HepG2 (cell line): Measurements from ENCODE around the gene ZFAND6. TPM values are rescaled to one million over a fixed set of nuclear protein-coding genes. Genes with fewer than 3 reads are reported as not detected.

Source experiments
- ATAC-seq: fragments of 200-7000 bp; cut with Tn5 transposase; 3 replicates; pipeline ENCODE4 v1.9.1; 2020; ENCODE audit warnings: mild to moderate bottlenecking, moderate library complexity
- BruUV-seq: library from RNA; stranded (reverse); fragments of 400-500 nt; replicated peaks from 2 replicates; lab custom pipeline; 2021; lab: Mats Ljungman, UMichigan
- CTCF ChIA-PET: fragments of 300-600 bp; formaldehyde crosslinking; extraction: SDS; loops from one replicate; lab custom pipeline; 2021; ENCODE audit warnings: low total read pairs, inconsistent platforms, low intra/inter-chr PET ratio; lab: Yijun Ruan, JAX
- POLR2A ChIA-PET: fragments of 350-600 bp; sonication (Branson Sonifier 250); formaldehyde crosslinking; loops from one replicate; lab custom pipeline; 2020; ENCODE audit warnings: antibody characterized with exemption, inconsistent platforms; lab: Yijun Ruan, JAX
- DNase-seq: peaks from one replicate; pipeline ENCODE4 v3.0.0-alpha.2; 2015; ENCODE audit warnings: low spot score
- FAIRE-seq: peaks from 3 replicates; lab custom pipeline; 2011; peaks lifted over from hg19 to GRCh38; lab: Jason Lieb, UNC
- H2AFZ ChIP-seq: one replicate; pipeline ENCODE4 v1.6.1; 2011; ENCODE audit warnings: low read length, inconsistent platforms
- H3K27ac ChIP-seq: fragments of 300-600 bp; 3 replicates; pipeline ENCODE4 v1.8.0; 2011; ENCODE audit warnings: mixed run types, mild to moderate bottlenecking, mixed read lengths, low read length, inconsistent platforms; ENCODE audit not compliant: insufficient read depth; ENCODE audit errors: extremely low read length
- H3K27me3 ChIP-seq, 2 experiments: fragments of 200-600 bp in 1 of 2; 2 replicates in 1 of 2; 3 replicates in 1 of 2; pipeline versions ENCODE4 v1.6.0 to v1.8.0; 2011; ENCODE audit warnings: low read length in 2 of 2, mild to moderate bottlenecking in 2 of 2, moderate library complexity in 2 of 2, inconsistent platforms in 1 of 2; ENCODE audit not compliant: insufficient read depth in 2 of 2, control insufficient read depth in 1 of 2
- H3K36me3 ChIP-seq, 2 experiments: fragments of 200-600 bp in 1 of 2; replicated peaks in 1 of 2; 2 replicates in 1 of 2; 3 replicates in 1 of 2; pipeline versions ENCODE4 v1.5.1 to v1.8.0; 2011; ENCODE audit warnings: low read length in 2 of 2, inconsistent platforms in 1 of 2; ENCODE audit not compliant: insufficient read depth in 2 of 2, control insufficient read depth in 1 of 2
- H3K4me1 ChIP-seq: 2 replicates; pipeline ENCODE4 v1.5.1; 2012; ENCODE audit warnings: low read length, inconsistent platforms; ENCODE audit not compliant: insufficient read depth
- H3K4me2 ChIP-seq: 2 replicates; pipeline ENCODE4 v1.6.0; 2011; ENCODE audit warnings: low read depth, low read length, inconsistent platforms
- H3K4me3 ChIP-seq, 3 experiments: fragments of 200-600 bp in 1 of 3; sonication (generic), shearing (Covaris generic) in 1 of 3; replicated peaks in 1 of 3; 2 replicates each; pipeline ENCODE4 v1.5.1; 2011 to 2016; ENCODE audit warnings: low read length in 3 of 3, inconsistent platforms in 2 of 3, low read depth in 2 of 3, mild to moderate bottlenecking in 2 of 3, control low read depth in 1 of 3, mixed read lengths in 1 of 3; ENCODE audit not compliant: insufficient read depth in 1 of 3
- H3K79me2 ChIP-seq: one replicate; pipeline ENCODE4 v1.6.1; 2011; ENCODE audit warnings: low read length, inconsistent platforms; ENCODE audit not compliant: insufficient read depth
- H3K9ac ChIP-seq: 2 replicates; pipeline ENCODE4 v1.6.0; 2011; ENCODE audit warnings: mild to moderate bottlenecking, low read depth, low read length, inconsistent platforms; ENCODE audit not compliant: insufficient read depth
- H3K9me3 ChIP-seq: 2 replicates; pipeline ENCODE4 v1.5.1; 2012; ENCODE audit warnings: mild to moderate bottlenecking, low read length
- H4K20me1 ChIP-seq: 2 replicates; pipeline ENCODE4 v1.6.0; 2011; ENCODE audit warnings: inconsistent platforms, mild to moderate bottlenecking, low read length, moderate library complexity; ENCODE audit not compliant: insufficient read depth
- KDM6A ChIP-seq: IDR thresholded peaks from 2 replicates; pipeline ENCODE4 v1.6.1; 2016; ENCODE audit warnings: low read depth
- RFXANK ChIP-seq: IDR thresholded peaks from 2 replicates; pipeline ENCODE4 v1.6.1; 2016
- STAG1 ChIP-seq: sonication (generic); formaldehyde crosslinking; IDR thresholded peaks from 2 replicates; pipeline ENCODE4 v1.4.0; 2020; ENCODE audit warnings: missing genetic modification reagents
- ZNF570 ChIP-seq: sonication (generic); formaldehyde crosslinking; IDR thresholded peaks from 2 replicates; pipeline ENCODE4 v1.4.0; 2020; ENCODE audit warnings: mild to moderate bottlenecking, missing genetic modification reagents, borderline replicate concordance
- WGBS: methylation state at CpG from one replicate; pipeline ENCODE4 v1.1.6; 2017; ENCODE audit warnings: low lambda C conversion rate; 5-methylcytosine and 5-hydroxymethylcytosine counted together
- in situ Hi-C: cut with HindIII; loops from 2 replicates; pipeline ENCODE4 v1.10.0; 2017; ENCODE audit warnings: low pct_unique_long_range_greater_than_20kb; ENCODE audit not compliant: extremely low pct_ligation_motif_present
- intact Hi-C: fragments of 100-400 bp; cut with micrococcal nuclease; formaldehyde crosslinking; loops from one replicate; pipeline ENCODE4 v1.10.0; 2022; ENCODE audit not compliant: unreplicated experiment
- polyA plus RNA-seq, 8 experiments: library from polyadenylated mRNA; depleted of rRNA in 3 of 8; stranded (reverse) in 7 of 8; unstranded in 1 of 8; fragments of >200 nt; fragmentation: Illumina TruSeq in 4 of 8; extraction: Trizol in 4 of 8; gene quantifications; 2 replicates each; pipeline versions ENCODE4 v1.2.1 to v1.2.3, GENCODE V29; 2011 to 2016; ENCODE audit warnings: low read depth in 4 of 8, missing spikeins in 1 of 8, mixed read lengths in 1 of 8; ENCODE audit not compliant: insufficient read depth in 1 of 8
- total RNA-seq, 5 experiments: library from RNA; depleted of rRNA; stranded (reverse); fragments of >200 nt; fragmentation: Illumina TruSeq; extraction: Trizol; gene quantifications; 2 replicates each; pipeline ENCODE4 v1.2.3, GENCODE V29; 2016; ENCODE audit warnings: low read depth in 1 of 5
- TF ChIP-seq, protein P1 (sequence below): sonication (generic); formaldehyde crosslinking; IDR thresholded peaks from 2 replicates; pipeline ENCODE4 v1.4.0; 2020; ENCODE audit warnings: missing genetic modification reagents
- TF ChIP-seq, protein P2 (sequence below): sonication (generic); formaldehyde crosslinking; IDR thresholded peaks from 2 replicates; pipeline ENCODE4 v1.4.0; 2020; ENCODE audit warnings: missing genetic modification reagents
- TF ChIP-seq, protein P3 (sequence below): sonication (generic); formaldehyde crosslinking; IDR thresholded peaks from 2 replicates; pipeline ENCODE4 v1.4.0; 2020; ENCODE audit warnings: missing genetic modification reagents, borderline replicate concordance
- TF ChIP-seq, protein P4 (sequence below): sonication (generic); formaldehyde crosslinking; IDR thresholded peaks from 2 replicates; pipeline ENCODE4 v1.5.0; 2020; ENCODE audit warnings: mild to moderate bottlenecking, missing genetic modification reagents, moderate library complexity

Gene ZFAND6
- total and polyA plus RNA-seq, 2 of the 13 experiments (the other 11 are each of a cell fraction or from before 2014, with no cell fraction given), result 84.2 to 115 TPM

DNA sequence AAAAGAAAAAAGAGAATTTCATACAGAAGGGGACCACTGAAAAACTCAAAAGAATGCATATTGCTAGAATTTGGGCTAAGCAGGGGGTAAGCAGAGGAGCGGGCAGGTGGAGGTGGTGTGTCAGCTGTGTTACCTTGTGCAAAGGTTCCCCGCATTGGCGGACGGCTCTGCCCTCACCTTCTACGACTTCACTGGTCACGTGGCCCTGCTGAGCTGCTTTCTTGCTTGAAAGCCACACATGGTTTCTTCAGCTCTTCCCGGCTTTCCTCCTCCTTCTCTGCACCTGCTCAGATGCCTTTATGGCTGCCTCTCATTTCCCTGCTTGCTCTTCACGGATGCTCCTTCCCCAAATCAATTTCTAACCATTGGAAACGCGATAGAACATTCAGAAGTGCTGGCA, 123.8 kb downstream of the ZFAND6 start (continued):
- TF ChIP-seq, protein P1, sequence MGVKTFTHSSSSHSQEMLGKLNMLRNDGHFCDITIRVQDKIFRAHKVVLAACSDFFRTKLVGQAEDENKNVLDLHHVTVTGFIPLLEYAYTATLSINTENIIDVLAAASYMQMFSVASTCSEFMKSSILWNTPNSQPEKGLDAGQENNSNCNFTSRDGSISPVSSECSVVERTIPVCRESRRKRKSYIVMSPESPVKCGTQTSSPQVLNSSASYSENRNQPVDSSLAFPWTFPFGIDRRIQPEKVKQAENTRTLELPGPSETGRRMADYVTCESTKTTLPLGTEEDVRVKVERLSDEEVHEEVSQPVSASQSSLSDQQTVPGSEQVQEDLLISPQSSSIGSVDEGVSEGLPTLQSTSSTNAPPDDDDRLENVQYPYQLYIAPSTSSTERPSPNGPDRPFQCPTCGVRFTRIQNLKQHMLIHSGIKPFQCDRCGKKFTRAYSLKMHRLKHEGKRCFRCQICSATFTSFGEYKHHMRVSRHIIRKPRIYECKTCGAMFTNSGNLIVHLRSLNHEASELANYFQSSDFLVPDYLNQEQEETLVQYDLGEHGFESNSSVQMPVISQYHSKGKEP (CRISPR knock-in tag), result no peak
- TF ChIP-seq, protein P2, sequence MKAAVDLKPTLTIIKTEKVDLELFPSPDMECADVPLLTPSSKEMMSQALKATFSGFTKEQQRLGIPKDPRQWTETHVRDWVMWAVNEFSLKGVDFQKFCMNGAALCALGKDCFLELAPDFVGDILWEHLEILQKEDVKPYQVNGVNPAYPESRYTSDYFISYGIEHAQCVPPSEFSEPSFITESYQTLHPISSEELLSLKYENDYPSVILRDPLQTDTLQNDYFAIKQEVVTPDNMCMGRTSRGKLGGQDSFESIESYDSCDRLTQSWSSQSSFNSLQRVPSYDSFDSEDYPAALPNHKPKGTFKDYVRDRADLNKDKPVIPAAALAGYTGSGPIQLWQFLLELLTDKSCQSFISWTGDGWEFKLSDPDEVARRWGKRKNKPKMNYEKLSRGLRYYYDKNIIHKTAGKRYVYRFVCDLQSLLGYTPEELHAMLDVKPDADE (CRISPR knock-in tag), result no peak
- no peak for TF ChIP-seq KDM6A (CRISPR knock-in tag)

DNA sequence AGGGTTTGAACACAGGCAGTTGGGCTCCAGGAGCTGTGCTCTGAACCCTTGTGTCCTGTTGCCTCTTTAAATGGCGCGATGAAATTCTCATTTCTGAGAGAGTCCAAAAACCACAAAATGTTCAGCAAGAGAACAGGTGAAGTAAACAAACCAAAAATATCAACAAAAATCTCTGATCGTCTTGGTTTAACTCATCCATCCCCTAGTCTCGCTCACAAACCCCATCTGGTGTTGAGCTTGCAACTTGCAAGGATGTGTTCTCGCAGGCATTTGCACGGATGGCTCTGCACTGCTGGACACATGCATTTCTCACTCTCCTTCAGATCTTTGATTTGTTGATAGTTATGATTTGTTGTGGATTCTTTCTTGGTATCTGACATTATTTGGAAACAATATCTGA, 124.4 kb downstream of the ZFAND6 start:
- Histone ChIP-seq H3K27me3 (no peaks in the 10 kb centered on the region), H3K9ac (no peak overlapping the region), H3K4me2 (no peak overlapping the region), H3K27ac (no peak overlapping the region), H3K4me3 (no peak overlapping the region), H4K20me1 (no peaks in the 10 kb centered on the region), H2AFZ (no peak overlapping the region), H3K9me3 (no peaks in the 10 kb centered on the region), H3K79me2 (no peaks in the 10 kb centered on the region), H3K4me1 (no peaks in the 10 kb centered on the region), H3K36me3 (peaks cover 24 to 76% of the 10 kb centered on the region in 2 experiments)
- TF ChIP-seq STAG1 (CRISPR knock-in tag), result peak; percentile 17; the same call in 1 of the 2 replicates
- no peak for TF ChIP-seq ZNF570 (CRISPR knock-in tag)
- TF ChIP-seq RFXANK (CRISPR knock-in tag), result no peak
- TF ChIP-seq, protein P3, sequence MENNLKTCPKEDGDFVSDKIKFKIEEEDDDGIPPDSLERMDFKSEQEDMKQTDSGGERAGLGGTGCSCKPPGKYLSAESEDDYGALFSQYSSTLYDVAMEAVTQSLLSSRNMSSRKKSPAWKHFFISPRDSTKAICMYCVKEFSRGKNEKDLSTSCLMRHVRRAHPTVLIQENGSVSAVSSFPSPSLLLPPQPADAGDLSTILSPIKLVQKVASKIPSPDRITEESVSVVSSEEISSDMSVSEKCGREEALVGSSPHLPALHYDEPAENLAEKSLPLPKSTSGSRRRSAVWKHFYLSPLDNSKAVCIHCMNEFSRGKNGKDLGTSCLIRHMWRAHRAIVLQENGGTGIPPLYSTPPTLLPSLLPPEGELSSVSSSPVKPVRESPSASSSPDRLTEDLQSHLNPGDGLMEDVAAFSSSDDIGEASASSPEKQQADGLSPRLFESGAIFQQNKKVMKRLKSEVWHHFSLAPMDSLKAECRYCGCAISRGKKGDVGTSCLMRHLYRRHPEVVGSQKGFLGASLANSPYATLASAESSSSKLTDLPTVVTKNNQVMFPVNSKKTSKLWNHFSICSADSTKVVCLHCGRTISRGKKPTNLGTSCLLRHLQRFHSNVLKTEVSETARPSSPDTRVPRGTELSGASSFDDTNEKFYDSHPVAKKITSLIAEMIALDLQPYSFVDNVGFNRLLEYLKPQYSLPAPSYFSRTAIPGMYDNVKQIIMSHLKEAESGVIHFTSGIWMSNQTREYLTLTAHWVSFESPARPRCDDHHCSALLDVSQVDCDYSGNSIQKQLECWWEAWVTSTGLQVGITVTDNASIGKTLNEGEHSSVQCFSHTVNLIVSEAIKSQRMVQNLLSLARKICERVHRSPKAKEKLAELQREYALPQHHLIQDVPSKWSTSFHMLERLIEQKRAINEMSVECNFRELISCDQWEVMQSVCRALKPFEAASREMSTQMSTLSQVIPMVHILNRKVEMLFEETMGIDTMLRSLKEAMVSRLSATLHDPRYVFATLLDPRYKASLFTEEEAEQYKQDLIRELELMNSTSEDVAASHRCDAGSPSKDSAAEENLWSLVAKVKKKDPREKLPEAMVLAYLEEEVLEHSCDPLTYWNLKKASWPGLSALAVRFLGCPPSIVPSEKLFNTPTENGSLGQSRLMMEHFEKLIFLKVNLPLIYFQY (CRISPR knock-in tag), result no peak
- TF ChIP-seq, protein P4, sequence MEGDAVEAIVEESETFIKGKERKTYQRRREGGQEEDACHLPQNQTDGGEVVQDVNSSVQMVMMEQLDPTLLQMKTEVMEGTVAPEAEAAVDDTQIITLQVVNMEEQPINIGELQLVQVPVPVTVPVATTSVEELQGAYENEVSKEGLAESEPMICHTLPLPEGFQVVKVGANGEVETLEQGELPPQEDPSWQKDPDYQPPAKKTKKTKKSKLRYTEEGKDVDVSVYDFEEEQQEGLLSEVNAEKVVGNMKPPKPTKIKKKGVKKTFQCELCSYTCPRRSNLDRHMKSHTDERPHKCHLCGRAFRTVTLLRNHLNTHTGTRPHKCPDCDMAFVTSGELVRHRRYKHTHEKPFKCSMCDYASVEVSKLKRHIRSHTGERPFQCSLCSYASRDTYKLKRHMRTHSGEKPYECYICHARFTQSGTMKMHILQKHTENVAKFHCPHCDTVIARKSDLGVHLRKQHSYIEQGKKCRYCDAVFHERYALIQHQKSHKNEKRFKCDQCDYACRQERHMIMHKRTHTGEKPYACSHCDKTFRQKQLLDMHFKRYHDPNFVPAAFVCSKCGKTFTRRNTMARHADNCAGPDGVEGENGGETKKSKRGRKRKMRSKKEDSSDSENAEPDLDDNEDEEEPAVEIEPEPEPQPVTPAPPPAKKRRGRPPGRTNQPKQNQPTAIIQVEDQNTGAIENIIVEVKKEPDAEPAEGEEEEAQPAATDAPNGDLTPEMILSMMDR (CRISPR knock-in tag), result peak; percentile 18
- POLR2A ChIA-PET, result no interaction called here
- in situ Hi-C loops, result no loop called here
- intact Hi-C loops, result no loop called here
- FAIRE-seq (no peak), ATAC-seq (no peak), DNase-seq (no peak)
- BruUV-seq, result no TSS peak
- 93% methylated on average over 6 of the region's 6 CpGs for WGBS
- CTCF ChIA-PET, result no interaction called here
